Measurements from ENCODE around the gene JAG2.

The JAG2 gene

DNA sequence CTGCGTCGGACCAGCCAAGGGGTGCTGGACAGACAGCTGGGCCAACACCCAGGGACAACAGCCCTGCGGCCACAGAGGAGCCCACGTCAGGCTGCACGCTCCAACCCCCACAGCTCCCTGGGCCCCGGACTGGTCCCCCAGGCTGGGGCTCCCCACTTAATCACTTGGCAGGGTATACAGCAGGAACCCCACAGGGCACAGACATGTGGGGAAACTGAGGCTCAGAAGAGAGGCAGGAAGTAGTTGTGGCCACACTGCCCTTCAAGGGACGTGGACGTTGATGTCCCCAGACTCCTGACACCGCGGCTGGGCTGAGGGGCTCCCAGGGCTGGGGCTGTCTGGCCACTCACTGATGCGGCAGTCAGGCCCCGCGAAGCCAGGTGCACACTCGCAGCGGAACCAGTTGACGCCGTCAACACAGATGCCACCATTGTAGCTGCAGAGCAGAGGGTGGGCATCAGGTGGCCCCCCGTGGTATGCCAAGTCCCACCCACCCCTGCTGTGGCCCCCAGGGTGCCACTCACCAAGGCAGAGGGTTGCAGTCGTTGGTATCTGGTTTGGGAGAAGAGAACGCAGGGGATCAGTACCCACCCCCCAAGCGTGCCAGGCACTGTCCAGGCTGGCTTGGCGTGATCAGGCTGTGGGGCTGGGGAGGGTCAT, 21.5 kb downstream of the JAG2 start:
- H3K36me3 Mint-ChIP-seq = no peaks in the 10 kb centered on the region
- ATAC-seq = no peak
- no peak overlapping the region for H3K27ac Mint-ChIP-seq
- H3K4me1 Mint-ChIP-seq = no peaks in the 10 kb centered on the region
- DNase-seq (ENCODE audit: low spot score in 2 of 2) = no peak
- no peak overlapping the region for H3K4me3 Mint-ChIP-seq
- H3K9me3 Mint-ChIP-seq = no peaks in the 10 kb centered on the region

DNA sequence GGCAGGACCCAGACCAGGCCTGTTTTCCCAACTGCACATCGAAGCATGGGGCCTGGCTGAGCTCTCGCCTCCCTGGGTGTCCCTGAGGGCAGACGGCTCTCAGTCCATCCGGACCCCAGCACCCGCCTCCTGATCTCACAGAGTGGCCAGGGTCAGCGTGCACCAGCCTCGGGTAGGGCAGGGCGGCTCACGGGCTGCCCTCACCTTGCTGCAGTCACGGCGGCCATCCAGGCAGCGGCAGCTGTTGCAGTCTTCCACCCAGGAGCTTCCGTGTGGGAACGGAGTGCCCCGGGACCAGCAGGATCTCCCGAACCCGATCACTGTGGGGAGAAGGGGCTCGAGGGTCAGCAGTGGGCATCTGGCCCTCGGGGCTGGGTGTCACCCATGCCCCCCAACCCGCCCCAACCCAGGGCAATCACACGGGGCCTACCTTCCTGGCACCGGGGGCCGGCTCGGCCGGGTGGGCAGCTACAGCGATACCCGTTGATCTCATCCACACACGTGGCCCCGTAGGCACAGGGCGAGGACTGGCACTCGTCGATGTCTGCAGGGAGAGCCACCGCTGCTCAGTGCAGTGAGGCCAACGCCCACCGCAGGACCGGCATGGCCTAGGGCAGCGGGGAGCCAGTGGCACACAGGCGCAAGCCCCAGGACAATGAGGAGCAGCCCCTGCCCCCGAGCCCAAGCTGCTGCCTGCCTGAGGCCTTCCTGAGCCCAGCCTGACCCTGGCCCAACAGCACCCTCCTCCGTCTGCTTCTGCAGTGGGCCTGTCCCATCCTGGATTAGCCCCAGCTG, 22.2 kb downstream of the JAG2 start:
- Mint-ChIP-seq H3K4me1 (no peaks in the 10 kb centered on the region), H3K27ac (no peak overlapping the region), H3K4me3 (no peak overlapping the region), H3K9me3 (no peaks in the 10 kb centered on the region), H3K36me3 (no peaks in the 10 kb centered on the region)
- no peak for ATAC-seq
- DNase-seq (ENCODE audit: low spot score in 2 of 2) = no peak

DNA sequence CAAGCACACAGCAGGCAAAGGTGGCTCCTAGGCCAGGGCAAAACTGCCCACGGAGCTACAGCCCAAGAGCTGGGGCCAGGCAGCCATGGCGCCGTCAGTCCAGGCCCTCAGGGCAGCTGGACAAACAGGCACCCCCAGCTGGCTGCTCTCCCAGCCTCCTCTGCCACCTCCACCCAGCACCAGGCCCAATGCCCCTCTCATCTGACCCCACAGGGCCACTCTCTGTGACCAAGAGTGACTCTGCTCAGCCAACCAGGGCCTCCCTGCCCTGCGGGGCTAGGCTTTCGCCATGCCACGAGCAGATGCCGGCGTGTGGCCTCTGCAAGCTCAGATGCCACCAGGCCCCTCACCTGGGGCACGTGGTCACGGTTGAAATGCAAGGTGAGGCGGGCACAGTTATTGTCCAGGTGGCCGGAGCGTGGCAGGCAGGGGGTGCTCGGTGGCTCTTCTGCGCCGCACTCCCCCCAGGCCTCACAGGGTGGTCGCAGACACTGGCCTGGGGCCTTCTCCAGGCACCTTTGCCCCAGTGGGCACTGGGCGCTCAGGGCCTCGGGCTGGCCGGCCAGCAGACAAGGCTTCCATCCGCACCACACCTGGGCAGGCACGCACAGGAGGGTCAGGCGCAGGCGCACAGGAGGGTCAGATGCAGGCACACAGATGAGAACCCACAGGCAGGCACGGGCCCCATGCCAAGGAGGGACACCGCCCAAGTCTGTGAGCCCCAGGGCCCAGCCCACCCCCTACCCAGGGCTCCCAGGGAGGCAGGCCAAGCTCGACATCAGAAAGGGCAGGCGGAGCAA, 23.0 kb downstream of the JAG2 start:
- Mint-ChIP-seq H3K27ac (no peak overlapping the region), H3K9me3 (no peaks in the 10 kb centered on the region), H3K4me3 (no peak overlapping the region), H3K4me1 (no peaks in the 10 kb centered on the region), H3K36me3 (no peaks in the 10 kb centered on the region)
- ATAC-seq (no peak), DNase-seq (ENCODE audit: low spot score in 2 of 2) (no peak)

DNA sequence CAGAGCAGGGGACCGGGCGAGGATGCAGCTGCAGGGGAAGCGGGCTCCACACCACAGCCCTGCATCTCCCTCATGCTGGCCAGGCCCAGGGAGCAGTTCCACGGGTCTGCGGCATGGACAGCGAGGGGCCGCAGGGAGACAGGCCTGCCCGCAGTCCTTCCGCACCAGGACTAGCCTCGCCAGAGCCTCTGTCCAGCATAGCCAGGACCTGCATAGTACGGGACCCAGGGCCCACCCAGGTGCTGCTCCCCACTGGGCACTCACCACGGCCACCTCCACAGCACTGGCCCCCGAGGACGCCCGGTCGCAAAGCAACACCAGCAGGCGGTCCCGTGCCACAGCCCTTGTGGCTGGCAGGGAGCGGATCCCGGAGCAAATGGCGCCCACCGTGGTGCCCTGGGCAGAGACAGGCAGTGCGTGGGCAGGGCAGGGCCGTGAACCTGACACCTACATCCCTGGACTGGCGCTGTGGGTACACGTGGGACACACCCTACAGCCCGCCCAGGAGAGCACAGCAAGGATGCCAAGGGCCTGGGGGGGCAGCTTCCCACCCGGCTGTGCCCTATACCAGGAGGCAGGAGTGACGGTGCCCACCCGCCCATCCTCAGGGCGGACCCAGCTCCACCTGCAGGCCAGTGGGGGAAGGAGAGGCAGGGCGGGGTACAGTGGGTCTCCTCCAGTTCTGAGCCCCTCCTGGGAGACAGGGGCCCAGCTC, 23.8 kb downstream of the JAG2 start:
- Mint-ChIP-seq H3K4me1 (no peaks in the 10 kb centered on the region), H3K36me3 (no peaks in the 10 kb centered on the region), H3K27ac (no peak overlapping the region), H3K4me3 (no peak overlapping the region), H3K9me3 (peaks cover 3% of the 10 kb centered on the region)
- ATAC-seq (peak; percentile 4), DNase-seq (ENCODE audit: low spot score in 2 of 2) (no peak)

DNA sequence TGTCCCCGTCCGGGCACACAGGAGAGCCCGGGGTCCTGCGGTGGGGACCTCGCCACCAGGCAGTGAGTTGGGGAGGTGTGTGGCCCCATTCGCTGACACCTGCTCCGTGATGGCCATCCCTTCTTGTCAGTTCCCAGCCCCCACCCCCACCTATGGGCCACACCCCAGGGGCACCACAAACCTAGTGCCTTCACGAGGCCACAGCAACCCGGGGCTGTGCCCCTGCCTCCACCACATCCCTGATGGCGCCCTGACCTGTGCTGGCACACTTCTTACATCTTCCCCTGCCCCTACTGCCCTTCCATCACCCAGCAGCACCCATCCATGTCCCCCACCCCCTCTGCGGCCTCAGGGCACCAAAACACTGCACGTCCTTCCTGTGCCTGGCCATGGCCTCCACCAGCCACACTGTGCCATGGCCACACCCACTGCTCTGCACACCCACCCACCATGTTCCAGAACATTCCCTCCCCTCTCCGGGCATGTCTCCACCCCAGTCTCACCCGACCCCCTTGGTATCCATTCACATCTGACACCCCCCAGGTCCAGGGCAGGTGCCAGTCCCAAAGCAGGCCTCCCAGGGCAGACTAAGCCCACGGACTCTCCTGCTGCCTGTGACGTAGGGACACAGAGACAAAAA, 24.4 kb downstream of the JAG2 start:
- no peaks in the 10 kb centered on the region for H3K36me3 Mint-ChIP-seq
- DNase-seq (ENCODE audit: low spot score in 2 of 2) (no peak), ATAC-seq (no peak)
- no peaks in the 10 kb centered on the region for H3K4me1 Mint-ChIP-seq
- H3K4me3 Mint-ChIP-seq = no peak overlapping the region
- no peak overlapping the region for H3K27ac Mint-ChIP-seq
- peaks cover 4% of the 10 kb centered on the region for H3K9me3 Mint-ChIP-seq

GRCh38 chr14:105143451-105144025, 25.0 kb downstream of the JAG2 start:
- Mint-ChIP-seq H3K9me3 (peaks cover 4% of the 10 kb centered on the region), H3K27ac (no peak overlapping the region), H3K4me1 (no peaks in the 10 kb centered on the region), H3K36me3 (no peaks in the 10 kb centered on the region), H3K4me3 (no peak overlapping the region)
- no peak for DNase-seq (ENCODE audit: low spot score in 2 of 2)
- no peak for ATAC-seq

DNA sequence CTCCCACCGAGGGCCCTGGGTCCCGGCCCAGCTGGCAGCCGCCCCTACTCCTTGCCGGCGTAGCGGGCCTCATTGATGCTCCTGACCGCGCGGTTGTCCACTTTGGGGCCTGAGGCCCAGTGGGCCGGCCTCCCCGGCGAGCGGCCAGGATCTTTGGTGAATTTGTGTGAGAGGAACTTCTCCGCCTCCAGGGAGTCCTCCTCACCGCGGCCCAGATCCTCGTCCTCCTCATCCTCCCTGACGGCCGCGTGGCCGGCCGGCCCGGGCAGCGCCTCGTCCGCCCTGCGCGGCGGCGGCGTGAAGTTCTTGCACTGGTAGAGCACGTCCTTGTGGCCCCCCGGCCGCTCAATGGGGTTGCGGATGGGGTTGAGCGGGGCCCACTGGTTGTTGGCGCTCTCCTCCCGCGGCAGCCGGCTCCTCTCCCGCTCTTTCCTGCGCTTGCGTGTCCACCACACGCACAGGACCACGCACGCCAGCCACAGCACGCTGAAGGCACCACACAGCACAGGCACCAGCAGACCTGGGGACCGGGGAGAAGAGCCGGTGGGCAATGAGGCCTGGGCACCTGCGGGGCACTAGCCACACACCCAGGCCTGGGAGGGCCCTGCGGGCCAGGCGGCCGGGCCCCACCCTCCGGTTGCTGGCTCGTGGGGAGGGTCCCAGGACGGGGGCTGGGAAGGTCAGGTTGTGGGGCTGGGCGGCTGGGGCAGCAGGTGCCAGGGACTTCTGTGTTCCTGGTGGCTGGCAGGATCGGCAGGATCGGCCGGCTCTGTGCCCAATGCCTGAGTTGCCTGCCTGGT, 25.7 kb downstream of the JAG2 start:
- Mint-ChIP-seq H3K27ac (no peak overlapping the region), H3K9me3 (peaks cover 4% of the 10 kb centered on the region), H3K36me3 (no peaks in the 10 kb centered on the region), H3K4me3 (no peak overlapping the region), H3K4me1 (no peaks in the 10 kb centered on the region)
- ATAC-seq (no peak), DNase-seq (ENCODE audit: low spot score in 2 of 2) (no peak)

DNA sequence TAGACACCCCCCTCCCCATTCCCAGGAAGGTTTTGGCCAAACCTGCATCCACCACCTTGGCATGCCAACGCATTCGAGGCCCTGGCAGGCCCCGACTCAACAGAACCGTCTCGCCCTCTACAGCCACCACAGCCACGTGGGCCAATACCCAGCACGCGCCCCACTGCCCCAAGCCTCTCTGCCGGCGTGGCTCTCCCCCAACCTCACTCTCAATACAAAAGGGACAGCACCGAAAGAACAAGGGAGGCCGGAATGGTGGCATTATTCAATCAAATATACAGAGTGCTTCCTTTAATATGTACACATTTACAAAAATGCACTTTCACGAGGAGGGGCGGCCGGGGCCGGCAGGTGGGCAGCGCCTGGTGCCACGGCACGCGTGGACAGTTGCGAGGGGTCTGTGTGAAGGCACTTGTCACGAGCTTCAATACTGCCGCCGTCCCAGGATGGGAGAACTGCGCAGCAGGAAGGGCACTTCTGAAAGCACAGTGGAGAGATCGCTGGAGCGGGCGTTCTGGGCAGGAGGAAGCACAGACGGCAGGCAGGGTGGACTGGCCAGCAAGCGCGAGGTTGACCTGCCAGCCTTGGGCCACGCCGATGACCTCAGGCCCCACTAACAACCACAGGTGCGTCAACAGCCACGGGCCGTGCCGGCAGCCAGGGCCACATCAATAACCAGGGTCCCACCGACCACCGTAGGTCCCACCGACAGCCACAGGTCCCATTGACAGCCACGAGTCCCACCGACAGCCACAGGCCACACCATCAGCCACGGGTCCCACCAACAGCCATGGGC, 26.9 kb downstream of the JAG2 start:
- peaks cover 4% of the 10 kb centered on the region for H3K9me3 Mint-ChIP-seq
- no peaks in the 10 kb centered on the region for H3K36me3 Mint-ChIP-seq
- no peak overlapping the region for H3K4me3 Mint-ChIP-seq
- H3K27ac Mint-ChIP-seq = no peak overlapping the region
- no peak for DNase-seq (ENCODE audit: low spot score in 2 of 2)
- no peak for ATAC-seq
- no peaks in the 10 kb centered on the region for H3K4me1 Mint-ChIP-seq

GRCh38 chr14:105141026-105141425, 27.6 kb downstream of the JAG2 start:
- Mint-ChIP-seq H3K36me3 (no peaks in the 10 kb centered on the region), H3K4me3 (no peak overlapping the region), H3K9me3 (peaks cover 4% of the 10 kb centered on the region), H3K4me1 (no peaks in the 10 kb centered on the region), H3K27ac (no peak overlapping the region)
- ATAC-seq (no peak), DNase-seq (ENCODE audit: low spot score in 2 of 2) (no peak)

DNA sequence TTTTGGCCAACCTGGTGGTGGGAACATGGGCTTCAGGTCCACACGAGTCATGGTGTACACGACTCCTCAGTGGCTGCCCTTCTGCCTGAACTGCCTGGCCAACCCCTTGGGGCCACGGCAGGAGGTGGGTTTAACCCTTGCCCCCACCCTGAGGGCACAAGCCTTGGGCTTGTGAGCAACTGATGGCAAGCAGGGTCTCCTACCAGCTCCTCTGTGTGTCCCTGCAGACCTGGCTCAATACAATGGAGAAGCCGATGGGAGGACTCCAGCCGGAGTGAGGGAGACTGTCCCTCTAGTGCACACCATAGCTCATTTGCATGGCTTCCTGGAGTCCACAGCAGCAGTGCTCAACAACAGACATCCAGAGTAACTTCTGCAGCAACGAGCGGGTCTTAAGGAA, 28.0 kb downstream of the JAG2 start:
- H3K9me3 Mint-ChIP-seq = peaks cover 4% of the 10 kb centered on the region

GRCh38 chr14:105139831-105140239, 28.7 kb downstream of the JAG2 start:
- peaks cover 4% of the 10 kb centered on the region for H3K9me3 Mint-ChIP-seq

More for the DNA sequence above, 28.0 kb downstream of the JAG2 start:
- no peak overlapping the region for H3K27ac Mint-ChIP-seq
- H3K4me1 Mint-ChIP-seq = no peaks in the 10 kb centered on the region
- no peak for DNase-seq (ENCODE audit: low spot score in 2 of 2)
- H3K4me3 Mint-ChIP-seq = no peak overlapping the region
- no peaks in the 10 kb centered on the region for H3K36me3 Mint-ChIP-seq
- no peak for ATAC-seq

DNA sequence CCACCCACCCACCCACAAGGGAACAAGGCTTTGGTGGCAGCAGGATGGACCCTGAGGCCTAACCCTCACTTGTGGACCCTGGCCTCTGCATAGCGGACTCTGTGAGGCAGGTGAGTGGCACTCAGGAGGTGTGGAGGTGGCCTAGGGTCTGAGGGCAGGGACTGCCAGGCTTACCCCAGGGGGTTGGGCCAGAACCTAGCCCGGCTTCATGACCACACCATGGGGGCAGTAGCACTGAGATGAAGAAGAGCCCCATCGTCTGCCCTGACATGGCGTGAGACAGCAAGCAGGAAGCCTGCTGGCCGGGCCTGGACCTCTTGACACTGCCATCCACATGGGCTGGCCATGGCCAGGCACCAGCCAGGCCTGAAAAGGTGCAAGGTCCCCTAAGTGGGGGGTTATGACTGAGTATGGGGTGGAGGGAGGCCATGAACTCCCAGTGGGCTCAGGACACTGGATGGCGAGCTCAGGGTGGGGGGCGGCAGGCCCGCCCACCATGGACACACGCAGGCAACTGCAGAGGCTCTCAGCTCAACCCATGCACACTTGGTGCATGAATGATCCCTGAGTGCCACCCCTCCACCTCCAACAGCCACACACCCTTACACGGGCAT, 29.3 kb downstream of the JAG2 start:
- ATAC-seq (no peak), DNase-seq (ENCODE audit: low spot score in 2 of 2) (no peak)
- H3K9me3 Mint-ChIP-seq = peaks cover 4% of the 10 kb centered on the region
- H3K4me3 Mint-ChIP-seq = no peak overlapping the region
- H3K4me1 Mint-ChIP-seq = no peaks in the 10 kb centered on the region
- no peak overlapping the region for H3K27ac Mint-ChIP-seq
- H3K36me3 Mint-ChIP-seq = no peaks in the 10 kb centered on the region

More at GRCh38 chr14:105139831-105140239, 28.7 kb downstream of the JAG2 start:
- Mint-ChIP-seq H3K4me1 (no peaks in the 10 kb centered on the region), H3K27ac (no peak overlapping the region), H3K36me3 (no peaks in the 10 kb centered on the region), H3K4me3 (no peak overlapping the region)
- DNase-seq (ENCODE audit: low spot score in 2 of 2) = no peak
- ATAC-seq = no peak

GRCh38 chr14:105138551-105139111, 29.9 kb downstream of the JAG2 start:
- ATAC-seq (no peak), DNase-seq (ENCODE audit: low spot score in 2 of 2) (no peak)
- Mint-ChIP-seq H3K4me3 (no peak overlapping the region), H3K9me3 (peaks cover 4% of the 10 kb centered on the region), H3K27ac (no peak overlapping the region), H3K4me1 (no peaks in the 10 kb centered on the region), H3K36me3 (no peaks in the 10 kb centered on the region)

All from stimulated activated effector memory CD8-positive, alpha-beta T cell treated with anti-CD3 and anti-CD28 coated beads, Interleukin-12 subunit alpha, Interleukin-12 subunit beta, amount 100 ng/mL, for 72 hours (primary cell).